GM18870 (cell line): ENCODE measurements around the gene FADD.
A peak's percentile ranks its signal among the peaks of the same experiment; 100 is the strongest.
"Not testable (repeated sequence)": the region's sequence is repeated elsewhere in the genome, so short reads cannot be mapped to it uniquely, and the experiment has no call there.

ENCODE experiments used
- ATAC-seq: cut with Tn5 transposase; IDR thresholded peaks from one replicate; pipeline ENCODE4 v1.9.1; 2021; ENCODE audit warnings: moderate library complexity; ENCODE audit not compliant: unreplicated experiment

Gene FADD

GRCh38 chr11:70203751-70204465 is 812 bp downstream of the FADD start:
- ATAC-seq, result peak; percentile 20

- ATAC-seq, result no peak
Observed at GRCh38 chr11:70204466-70204799, 1.3 kb downstream of the FADD start.

GRCh38 chr11:70205049-70205725 is 2.1 kb downstream of the FADD start:
- ATAC-seq, result no peak

- ATAC-seq, result no peak
Observed at GRCh38 chr11:70205766-70206165, 2.7 kb downstream of the FADD start.

- ATAC-seq, result no peak
Observed at GRCh38 chr11:70206226-70206981, 3.3 kb downstream of the FADD start.

- no peak for ATAC-seq
Observed at GRCh38 chr11:70206982-70207376, 3.9 kb downstream of the FADD start.

- ATAC-seq, result no peak
Observed at GRCh38 chr11:70207531-70208131, 4.5 kb downstream of the FADD start.

GRCh38 chr11:70209391-70209912 is 6.4 kb downstream of the FADD start:
- ATAC-seq, result no peak

GRCh38 chr11:70210051-70210501 is 7.0 kb downstream of the FADD start:
- no peak for ATAC-seq

GRCh38 chr11:70210530-70210929 is 7.4 kb downstream of the FADD start:
- no peak for ATAC-seq

GRCh38 chr11:70212227-70212811 is 9.2 kb downstream of the FADD start:
- no peak for ATAC-seq

GRCh38 chr11:70217388-70217787 is 14.3 kb downstream of the FADD start:
- ATAC-seq, result not testable (repeated sequence)

- not testable (repeated sequence) for ATAC-seq
Observed at GRCh38 chr11:70218076-70218475, 15.0 kb downstream of the FADD start.

- no peak for ATAC-seq
Observed at GRCh38 chr11:70220136-70220535, 17.0 kb downstream of the FADD start.

GRCh38 chr11:70220920-70221319 is 17.8 kb downstream of the FADD start:
- ATAC-seq, result no peak

- ATAC-seq, result no peak
Observed at GRCh38 chr11:70225681-70226177, 22.6 kb downstream of the FADD start.

- no peak for ATAC-seq
Observed at GRCh38 chr11:70226183-70226582, 23.1 kb downstream of the FADD start.

- no peak for ATAC-seq
Observed at GRCh38 chr11:70226967-70227366, 23.9 kb downstream of the FADD start.

- ATAC-seq, result no peak
Observed at GRCh38 chr11:70229737-70230136, 26.6 kb downstream of the FADD start.

- no peak for ATAC-seq
Observed at GRCh38 chr11:70230151-70230839, 27.2 kb downstream of the FADD start.
